NCI-H1048 (cell line): ENCODE measurements around the gene TCEA2.

Experiments used
- DNase-seq: peaks from one replicate; lab custom pipeline; 2025; lab: John Stamatoyannopoulos, UW

Gene TCEA2

DNA sequence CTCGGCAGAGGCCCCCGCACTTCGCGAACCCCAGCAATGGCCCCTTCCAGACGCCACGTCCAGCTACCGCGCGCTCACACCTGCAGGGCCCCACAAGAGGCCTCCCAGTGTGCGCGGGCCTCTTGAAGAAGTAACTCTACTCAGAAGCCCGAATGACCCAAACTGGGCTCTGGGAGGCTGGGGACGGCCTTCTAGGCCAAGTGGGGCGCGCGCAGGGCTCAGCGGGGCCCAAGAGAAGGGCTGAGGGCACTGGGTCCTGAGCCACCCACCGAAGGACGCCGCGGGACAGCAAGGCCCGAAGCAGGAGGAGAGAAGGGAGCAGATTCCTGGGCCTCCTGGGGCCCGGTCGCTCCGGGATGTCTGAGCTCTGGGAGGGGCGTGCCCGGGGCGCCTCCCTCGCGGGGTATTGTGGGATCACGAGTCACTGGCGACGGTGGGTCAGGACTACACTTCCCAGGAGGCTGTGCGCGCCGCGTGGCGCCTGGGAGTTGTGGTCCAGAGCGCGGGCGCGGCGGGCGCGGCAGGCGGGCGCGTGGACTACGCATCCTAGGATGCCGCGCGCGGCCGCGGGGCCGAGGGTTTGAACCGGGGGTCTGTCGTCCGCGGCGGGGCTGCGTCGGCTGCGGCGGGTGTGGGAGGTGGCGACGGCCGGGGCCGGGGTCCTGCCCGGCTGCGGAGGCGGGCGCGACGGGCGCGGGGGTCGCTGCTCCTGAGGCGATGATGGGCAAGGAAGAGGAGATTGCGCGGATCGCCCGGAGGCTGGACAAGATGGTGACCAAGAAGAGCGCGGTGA is at the start of gene TCEA2:
Gene TCEA2, plus strand, starts transcription at position 603 of the 793 bp plus-strand sequence. Its CDS starts 115 bp downstream, at position 718.
- peak; percentile 82 for DNase-seq

- no peak for DNase-seq
These were observed 47.4 kb upstream of the TCEA2 start for GRCh38 chr20:64015635-64016034.

DNA sequence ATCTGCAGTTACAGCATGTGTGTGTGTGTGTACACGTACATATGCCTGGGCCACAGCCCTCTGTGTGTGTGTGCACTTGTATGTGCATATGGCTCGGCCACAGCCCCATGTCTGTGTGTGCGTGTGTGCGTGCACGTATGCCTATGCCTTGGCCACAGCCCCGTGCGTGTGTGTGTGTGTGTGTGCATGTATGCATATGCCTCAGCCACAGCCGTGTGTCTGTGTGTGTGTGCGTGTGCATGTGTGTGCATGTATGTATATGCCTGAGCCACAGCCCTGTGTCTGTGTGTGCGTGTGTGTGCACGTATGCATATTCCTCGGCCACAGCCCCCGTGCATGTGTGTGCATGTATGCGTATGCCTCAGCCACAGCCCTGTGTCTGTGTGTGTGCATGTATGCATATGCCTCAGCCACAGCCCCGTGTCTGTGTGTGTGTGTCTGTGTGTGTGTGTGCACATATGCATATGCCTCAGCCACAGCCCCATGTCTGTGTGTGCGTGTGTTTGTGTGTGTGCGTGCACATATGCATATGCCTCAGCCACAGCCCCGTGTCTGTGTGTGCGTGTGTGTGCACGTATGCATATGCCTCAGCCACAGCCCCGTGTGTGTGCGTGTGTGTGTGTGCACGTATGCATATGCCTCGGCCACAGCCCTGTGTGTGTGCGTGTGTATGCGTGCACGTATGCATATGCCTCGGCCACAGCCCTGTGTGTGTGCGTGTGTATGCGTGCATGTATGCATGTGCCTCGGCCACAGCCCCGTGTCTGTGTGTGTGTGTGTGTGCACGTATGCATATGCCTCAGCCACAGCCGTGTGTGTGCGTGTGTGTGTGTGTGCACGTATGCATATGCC is 41.6 kb upstream of the TCEA2 start:
- no peak for DNase-seq

DNA sequence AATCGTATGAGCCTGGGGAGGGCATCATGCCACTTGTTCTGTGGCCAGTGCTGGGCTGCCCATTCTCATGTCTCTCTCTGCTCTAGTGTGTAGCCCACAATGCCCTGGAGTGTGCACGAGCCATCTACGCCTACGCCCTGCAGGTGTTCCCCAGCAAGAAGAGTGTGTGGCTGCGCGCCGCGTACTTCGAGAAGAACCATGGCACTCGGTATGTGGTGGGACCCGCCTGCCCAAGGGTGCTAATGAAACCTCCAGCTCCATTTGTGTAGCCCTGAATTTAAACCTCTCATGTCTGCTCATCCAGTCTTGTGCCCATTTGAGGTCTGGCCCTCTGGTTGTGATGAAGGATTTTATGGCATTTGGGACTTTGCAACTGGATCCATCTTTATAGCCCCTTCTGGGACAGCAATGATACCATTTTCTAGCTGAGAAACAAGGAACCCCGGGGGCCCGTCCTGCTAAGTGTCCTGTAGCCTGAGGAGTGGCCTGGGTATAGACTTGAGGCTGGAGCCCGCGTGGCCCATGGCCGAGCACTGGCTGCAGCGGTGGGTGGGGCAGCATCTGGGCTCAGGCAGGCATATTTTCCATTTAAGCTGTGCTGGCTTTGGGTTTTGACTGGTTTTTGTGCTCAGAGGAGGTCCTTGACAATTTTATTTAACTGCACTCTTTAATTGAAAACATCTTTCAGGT is 40.2 kb upstream of the TCEA2 start:
- no peak for DNase-seq

DNA sequence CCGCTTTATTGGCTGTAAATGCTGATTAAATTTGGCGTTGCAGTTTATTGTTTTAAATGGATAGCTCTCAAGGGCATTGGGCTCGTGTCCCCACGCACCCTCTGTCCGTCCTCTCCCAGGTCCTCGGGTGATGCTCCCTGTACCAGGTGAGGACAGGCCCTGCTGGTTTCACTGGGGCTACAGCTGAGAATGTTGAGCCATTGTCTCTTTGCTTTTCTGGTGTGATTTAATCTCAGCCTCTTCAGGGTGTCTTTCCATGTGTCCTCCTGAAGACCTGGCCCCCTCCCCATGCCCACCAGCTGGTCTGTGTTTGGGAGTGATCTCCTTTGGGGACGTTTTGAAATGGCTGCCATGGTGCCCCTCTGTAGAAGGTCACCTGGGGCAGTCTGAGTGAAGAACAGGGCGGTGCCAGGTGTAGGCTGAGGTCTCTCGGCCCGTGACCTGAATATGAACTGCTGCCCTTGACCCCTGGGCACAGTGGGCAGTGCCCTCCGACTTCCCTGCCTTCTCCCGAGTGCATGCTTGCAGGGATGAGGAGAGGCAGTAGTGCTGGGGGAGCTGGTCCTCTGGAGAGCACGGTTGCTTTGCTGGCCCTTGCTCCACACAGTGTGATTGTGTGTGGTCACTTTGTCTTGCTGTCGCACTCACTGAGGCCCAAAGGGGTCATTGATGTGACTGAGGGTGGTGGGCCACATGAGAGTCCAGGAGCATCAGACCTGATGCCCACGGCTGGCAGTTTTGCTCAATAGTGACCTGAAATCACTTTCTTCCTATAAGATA is 39.4 kb upstream of the TCEA2 start:
- DNase-seq: no peak

GRCh38 chr20:64024141-64024990 is 38.6 kb upstream of the TCEA2 start:
- DNase-seq: no peak

DNA sequence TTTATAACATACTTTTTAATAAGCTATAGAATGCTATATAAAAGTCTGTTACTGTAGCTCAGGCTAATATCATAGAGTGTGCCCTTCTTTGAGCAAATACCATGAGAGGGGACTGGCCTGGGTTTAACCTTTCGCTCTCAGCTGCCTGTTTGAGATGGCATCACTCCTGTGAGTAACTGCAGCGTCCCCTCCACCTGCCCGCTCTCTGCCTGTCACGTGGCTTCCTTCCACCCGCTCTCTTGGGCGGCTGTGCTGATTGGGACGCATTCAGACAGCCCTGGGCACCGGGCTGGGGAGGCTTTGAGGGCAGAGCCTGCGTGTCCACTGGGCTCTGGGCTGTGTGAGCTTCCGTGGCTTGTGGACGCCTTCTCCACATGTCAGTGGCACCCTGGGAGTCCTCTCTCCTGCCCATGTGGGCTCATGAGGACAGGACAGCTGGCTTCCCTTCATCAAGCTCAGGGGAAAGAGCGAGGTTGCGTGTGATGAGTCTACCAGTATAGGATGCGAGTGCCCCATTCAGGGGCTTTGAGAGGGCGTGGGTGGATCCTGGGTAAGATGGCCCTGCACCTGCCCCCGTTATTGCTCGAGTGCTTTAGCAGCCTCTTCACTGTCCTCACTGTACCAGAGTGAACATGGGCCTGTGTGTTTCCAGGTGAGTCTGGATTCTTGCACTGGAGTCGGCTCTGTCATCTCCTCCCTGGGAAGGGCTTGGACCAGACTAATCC is 37.7 kb upstream of the TCEA2 start:
- DNase-seq: no peak

DNA sequence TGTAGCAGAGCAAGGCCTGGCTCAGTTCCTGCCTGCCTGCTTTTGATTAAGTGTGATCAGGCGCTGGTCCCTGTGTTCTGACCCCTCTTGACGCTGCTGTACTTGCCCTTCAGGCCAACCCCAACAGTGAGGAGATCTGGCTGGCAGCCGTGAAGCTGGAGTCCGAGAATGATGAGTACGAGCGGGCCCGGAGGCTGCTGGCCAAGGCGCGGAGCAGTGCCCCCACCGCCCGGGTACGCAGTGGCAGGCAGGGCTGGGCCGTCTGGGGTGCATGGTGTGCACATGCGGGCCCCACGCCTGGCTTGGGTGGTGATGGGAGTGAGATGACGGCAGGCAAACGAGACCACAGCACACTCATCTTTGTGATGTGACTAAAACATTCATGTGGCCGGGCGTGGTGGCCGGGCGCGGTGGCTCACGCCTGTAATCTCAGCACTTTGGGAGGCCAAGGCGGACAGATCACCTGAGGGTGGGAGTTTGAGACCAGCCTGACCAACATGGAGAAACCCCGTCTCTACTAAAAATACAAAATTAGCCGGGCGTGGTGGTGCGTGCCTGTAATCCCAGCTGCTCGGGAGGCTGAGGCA is 37.1 kb upstream of the TCEA2 start:
- no peak for DNase-seq

- DNase-seq: no peak
These were observed 34.9 kb upstream of the TCEA2 start for GRCh38 chr20:64027981-64028685.

DNA sequence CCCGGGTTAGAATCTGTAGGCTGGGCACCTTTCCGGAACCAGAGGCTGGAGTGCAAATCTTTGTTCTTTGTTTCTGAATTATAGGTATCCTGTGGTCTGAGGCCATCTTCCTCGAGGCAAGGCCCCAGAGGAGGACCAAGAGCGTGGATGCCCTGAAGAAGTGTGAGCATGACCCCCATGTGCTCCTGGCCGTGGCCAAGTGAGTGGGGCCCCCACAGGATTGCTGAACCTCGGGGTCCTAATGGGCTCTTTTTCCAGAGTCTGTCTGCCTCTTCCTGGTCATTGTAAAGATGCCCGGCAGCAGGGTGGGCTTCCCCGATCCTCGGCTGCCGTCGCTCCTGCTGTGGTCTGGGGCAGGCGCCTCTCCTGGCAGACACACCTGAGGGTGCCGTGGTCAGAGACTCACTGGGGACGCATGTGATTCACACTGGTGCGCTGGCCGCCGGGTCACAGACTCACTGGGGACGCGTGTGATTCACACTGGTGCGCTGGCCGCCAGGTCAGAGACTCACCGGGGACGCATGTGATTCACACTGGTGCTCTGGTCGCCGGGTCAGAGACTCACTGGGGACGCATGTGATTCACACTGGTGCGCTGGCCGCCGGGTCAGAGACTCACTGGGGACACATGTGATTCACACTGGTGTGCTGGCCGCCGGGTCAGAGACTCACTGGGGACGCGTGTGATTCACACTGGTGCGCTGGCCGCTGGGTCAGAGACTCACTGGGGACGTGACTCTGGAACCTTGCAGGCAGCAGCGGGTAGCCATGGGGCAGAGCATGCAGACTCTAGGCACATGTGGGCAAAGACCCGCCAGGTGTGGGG is 33.5 kb upstream of the TCEA2 start:
- DNase-seq: no peak

GRCh38 chr20:64030371-64031134 is 32.4 kb upstream of the TCEA2 start:
- no peak for DNase-seq

GRCh38 chr20:64031822-64032314 is 31.1 kb upstream of the TCEA2 start:
- DNase-seq: no peak

GRCh38 chr20:64032706-64033624 is 30.0 kb upstream of the TCEA2 start:
- no peak for DNase-seq

GRCh38 chr20:64033981-64034493 is 29.0 kb upstream of the TCEA2 start:
- no peak for DNase-seq

GRCh38 chr20:64035066-64035932 is 27.7 kb upstream of the TCEA2 start:
- no peak for DNase-seq
